OCI-LY7 (cell line): Measurements from ENCODE around the gene CHD1L. TPM values are rescaled to one million over a fixed set of nuclear protein-coding genes. Genes with fewer than 3 reads are reported as not detected.

Experiments used
- BruUV-seq: library from RNA; stranded (reverse); fragments of 400-500 nt; replicated peaks from 2 replicates; lab custom pipeline; 2021; lab: Mats Ljungman, UMichigan
- CTCF ChIA-PET: fragments of 300-600 bp; sonication (Branson Sonifier 250); formaldehyde crosslinking; loops from one replicate; lab custom pipeline; 2022; ENCODE audit warnings: antibody characterized with exemption; ENCODE audit not compliant: unreplicated experiment; lab: Charles Lee
- POLR2A ChIA-PET: fragments of 300-600 bp; sonication (Branson Sonifier 250); formaldehyde crosslinking; loops from one replicate; lab custom pipeline; 2022; ENCODE audit warnings: antibody characterized with exemption; lab: Charles Lee
- DNase-seq: peaks from one replicate; pipeline ENCODE4 v3.0.0-alpha.2; 2015; ENCODE audit warnings: low spot score
- H2AFZ ChIP-seq: fragments of 200-600 bp; sonication (generic), shearing (Covaris generic); 2 replicates; pipeline ENCODE4 v1.6.1; 2014; ENCODE audit warnings: mild to moderate bottlenecking, antibody characterized with exemption, low read length, moderate library complexity
- H3K27ac ChIP-seq: fragments of 200-600 bp; sonication (generic); 2 replicates; pipeline ENCODE4 v1.5.1; 2014; ENCODE audit warnings: mixed run types, low read depth, mild to moderate bottlenecking, moderate library complexity, low read length, inconsistent platforms; ENCODE audit not compliant: poor library complexity, severe bottlenecking
- H3K36me3 ChIP-seq: fragments of 200-600 bp; sonication (generic); 2 replicates; pipeline ENCODE4 v1.6.1; 2014; ENCODE audit warnings: mild to moderate bottlenecking, antibody characterized with exemption, low read length, moderate library complexity, mixed read lengths; ENCODE audit not compliant: insufficient read depth
- H3K4me1 ChIP-seq: fragments of 200-600 bp; sonication (generic); 2 replicates; pipeline ENCODE4 v1.5.1; 2014; ENCODE audit warnings: mild to moderate bottlenecking, low read length; ENCODE audit not compliant: insufficient read depth, poor library complexity, severe bottlenecking
- H3K4me2 ChIP-seq: fragments of 200-600 bp; sonication (generic); 2 replicates; pipeline ENCODE4 v1.6.1; 2014; ENCODE audit warnings: mild to moderate bottlenecking, low read length
- H3K4me3 ChIP-seq: fragments of 200-600 bp; sonication (generic); 2 replicates; pipeline ENCODE4 v1.5.1; 2014; ENCODE audit warnings: mild to moderate bottlenecking, low read depth, low read length; ENCODE audit not compliant: poor library complexity, severe bottlenecking
- H3K79me2 ChIP-seq: fragments of 200-600 bp; sonication (generic); 2 replicates; pipeline ENCODE4 v1.6.1; 2016; ENCODE audit warnings: low read depth, mild to moderate bottlenecking, low read length, moderate library complexity, mixed read lengths; ENCODE audit not compliant: insufficient read depth
- H3K9me2 ChIP-seq: fragments of 200-600 bp; sonication (generic); 2 replicates; pipeline ENCODE4 v1.6.1; 2016; ENCODE audit warnings: mild to moderate bottlenecking, low read length, mixed read lengths; ENCODE audit not compliant: insufficient read depth
- H3K9me3 ChIP-seq: fragments of 200-600 bp; sonication (generic); 2 replicates; pipeline ENCODE4 v1.6.1; 2014; ENCODE audit warnings: mild to moderate bottlenecking, mixed run types, low read length, mixed read lengths
- H4K20me1 ChIP-seq: fragments of 200-600 bp; sonication (generic); 2 replicates; pipeline ENCODE4 v1.6.1; 2014; ENCODE audit warnings: mild to moderate bottlenecking, antibody characterized with exemption, low read length, moderate library complexity, mixed read lengths; ENCODE audit not compliant: insufficient read depth
- CTCF ChIP-seq: fragments of 200-600 bp; sonication (generic); conservative IDR thresholded peaks from 2 replicates; pipeline ENCODE4 v1.5.1; 2014; ENCODE audit warnings: mild to moderate bottlenecking, antibody characterized with exemption, low read length, moderate library complexity, mixed read lengths
- EZH2phosphoT487 ChIP-seq: fragments of 200-600 bp; sonication (generic); IDR thresholded peaks from 2 replicates; pipeline ENCODE4 v1.6.1; 2018; ENCODE audit warnings: low read depth, borderline replicate concordance, mild to moderate bottlenecking, mixed run types, antibody characterized with exemption, low read length, moderate library complexity, mixed read lengths
- intact Hi-C: fragments of 100-400 bp; cut with micrococcal nuclease; formaldehyde crosslinking; loops from one replicate; pipeline ENCODE4 v1.10.0; 2022; ENCODE audit not compliant: unreplicated experiment
- total RNA-seq, 2 experiments: library from RNA; depleted of rRNA in 1 of 2; stranded (reverse); fragments of >200 nt in 1 of 2; shearing (Covaris generic) in 1 of 2; gene quantifications; 2 replicates each; pipeline ENCODE4 v1.2.3, GENCODE V29; 2014 to 2022

CHD1L gene
- total RNA-seq, 2 experiments from 2014 or later = 42.2 to 52.5 TPM

- H3K9me2 ChIP-seq = no peaks in the 10 kb centered on the region
- no peak overlapping the region for H3K4me3 ChIP-seq
- peaks cover 20% of the 10 kb centered on the region; the same call in 1 of the 2 replicates for H4K20me1 ChIP-seq
- DNase-seq = no peak
- H3K36me3 ChIP-seq = peaks cover 14% of the 10 kb centered on the region
- intact Hi-C loops = no loop called here
- no peak overlapping the region for H3K27ac ChIP-seq
- H3K4me2 ChIP-seq = peak overlapping the region; percentile 79
- H3K79me2 ChIP-seq = peaks cover 71% of the 10 kb centered on the region
- H2AFZ ChIP-seq = no peak overlapping the region
- POLR2A ChIA-PET = no interaction called here
- TF ChIP-seq EZH2phosphoT487 (no peak), CTCF (no peak)
- CTCF ChIA-PET = no interaction called here
- H3K4me1 ChIP-seq = peaks cover 41% of the 10 kb centered on the region
- BruUV-seq = no TSS peak
- peaks cover 11% of the 10 kb centered on the region; the same call in 1 of the 2 replicates for H3K9me3 ChIP-seq
Measured at GRCh38 chr1:147245129-147245528, 2.6 kb downstream of the CHD1L start.

GRCh38 chr1:147245586-147246021 lies 3.1 kb downstream of the CHD1L start:
- CTCF ChIA-PET = no interaction called here
- H3K9me3 ChIP-seq = peaks cover 16% of the 10 kb centered on the region; the same call in 1 of the 2 replicates
- intact Hi-C loops = no loop called here
- H2AFZ ChIP-seq = no peak overlapping the region
- no peak overlapping the region for H3K4me3 ChIP-seq
- H3K4me1 ChIP-seq = peaks cover 41% of the 10 kb centered on the region
- POLR2A ChIA-PET = no interaction called here
- H3K36me3 ChIP-seq = peaks cover 18% of the 10 kb centered on the region
- H3K4me2 ChIP-seq = no peak overlapping the region
- H4K20me1 ChIP-seq = peaks cover 20% of the 10 kb centered on the region; the same call in 1 of the 2 replicates
- H3K27ac ChIP-seq = no peak overlapping the region
- no peak for DNase-seq
- TF ChIP-seq CTCF (no peak), EZH2phosphoT487 (no peak)
- H3K9me2 ChIP-seq = no peaks in the 10 kb centered on the region
- peaks cover 75% of the 10 kb centered on the region for H3K79me2 ChIP-seq
- BruUV-seq = no TSS peak

GRCh38 chr1:147246044-147246690 lies 3.7 kb downstream of the CHD1L start:
- peaks cover 41% of the 10 kb centered on the region for H3K4me1 ChIP-seq
- no TSS peak for BruUV-seq
- ChIA-PET POLR2A (no interaction called here), CTCF (no interaction called here)
- no peaks in the 10 kb centered on the region for H3K9me2 ChIP-seq
- no peak for TF ChIP-seq EZH2phosphoT487
- no peak for TF ChIP-seq CTCF
- no peak for DNase-seq
- H3K9me3 ChIP-seq = peaks cover 17% of the 10 kb centered on the region; the same call in 1 of the 2 replicates
- no peak overlapping the region for H3K4me3 ChIP-seq
- H3K36me3 ChIP-seq = peaks cover 24% of the 10 kb centered on the region
- peaks cover 20% of the 10 kb centered on the region; the same call in 1 of the 2 replicates for H4K20me1 ChIP-seq
- H3K79me2 ChIP-seq = peaks cover 81% of the 10 kb centered on the region
- intact Hi-C loops = no loop called here
- H2AFZ ChIP-seq = no peak overlapping the region
- no peak overlapping the region for H3K27ac ChIP-seq
- H3K4me2 ChIP-seq = no peak overlapping the region
